AG09319 (cell line): ENCODE measurements around the gene NANS.
A peak's percentile ranks its signal among the peaks of the same experiment; 100 is the strongest.

Source experiments
- DNase-seq: peaks from one replicate; pipeline ENCODE4 v3.0.0-alpha.2; 2010; ENCODE audit warnings: low read depth; ENCODE audit errors: extremely low read depth
- CTCF ChIP-seq: IDR thresholded peaks from 2 replicates; pipeline ENCODE4 v1.5.1; 2011; ENCODE audit warnings: low read depth, mild to moderate bottlenecking, inconsistent platforms, low read length, moderate library complexity

NANS gene

GRCh38 chr9:98056269-98057137 lies at the start of gene NANS:
NANS (plus strand) TSS chr9:98056732; CDS start chr9:98056809, 77 bp downstream.
- DNase-seq = peak; percentile 67
- TF ChIP-seq CTCF = no peak; the same call in 1 of the 2 replicates

- no peak for TF ChIP-seq CTCF
- no peak for DNase-seq
Measured at GRCh38 chr9:98007251-98007928, 49.1 kb upstream of the NANS start.

- no peak for TF ChIP-seq CTCF
- no peak for DNase-seq
Measured at GRCh38 chr9:98008764-98009163, 47.8 kb upstream of the NANS start.

- TF ChIP-seq CTCF = no peak
Measured at GRCh38 chr9:98009437-98009836, 47.1 kb upstream of the NANS start.

GRCh38 chr9:98009936-98010335 lies 46.6 kb upstream of the NANS start:
- TF ChIP-seq CTCF = no peak
- no peak for DNase-seq

More at GRCh38 chr9:98009437-98009836, 47.1 kb upstream of the NANS start:
- no peak for DNase-seq

GRCh38 chr9:98010445-98010844 lies 46.1 kb upstream of the NANS start:
- TF ChIP-seq CTCF = no peak
- no peak for DNase-seq

- TF ChIP-seq CTCF = no peak
- no peak for DNase-seq
Measured at GRCh38 chr9:98011122-98011521, 45.4 kb upstream of the NANS start.
